GM19025 (cell line): Measurements from ENCODE around the gene AFF3.
"Not testable (repeated sequence)": the region's sequence is repeated elsewhere in the genome, so short reads cannot be mapped to it uniquely, and the experiment has no call there.

Source experiments
- ATAC-seq: cut with Tn5 transposase; IDR thresholded peaks from one replicate; pipeline ENCODE4 v1.9.1; 2021; ENCODE audit warnings: mild to moderate bottlenecking, low read depth, moderate library complexity; ENCODE audit not compliant: unreplicated experiment

AFF3 gene

GRCh38 chr2:99550368-99550767 is 592.0 kb downstream of the AFF3 start:
- no peak for ATAC-seq

DNA sequence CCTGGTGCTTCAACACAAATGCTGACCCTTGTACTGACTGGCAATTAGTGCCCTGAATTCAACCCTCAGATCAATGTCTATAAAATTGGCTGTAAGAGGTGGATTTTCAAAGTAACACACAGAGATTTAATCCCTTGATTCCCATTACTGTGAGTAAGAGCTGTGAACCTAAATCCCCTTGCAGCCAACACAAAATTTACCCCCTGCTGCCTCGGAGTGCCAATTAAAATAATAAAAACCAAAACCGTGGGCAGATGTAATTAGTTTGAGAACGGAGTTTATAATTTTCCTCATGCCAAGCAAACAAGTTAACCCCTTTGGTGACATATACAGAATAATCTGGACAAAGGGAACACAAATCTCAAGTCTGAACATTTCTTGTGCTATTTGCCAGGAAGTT is 596.8 kb downstream of the AFF3 start:
- ATAC-seq, result no peak

DNA sequence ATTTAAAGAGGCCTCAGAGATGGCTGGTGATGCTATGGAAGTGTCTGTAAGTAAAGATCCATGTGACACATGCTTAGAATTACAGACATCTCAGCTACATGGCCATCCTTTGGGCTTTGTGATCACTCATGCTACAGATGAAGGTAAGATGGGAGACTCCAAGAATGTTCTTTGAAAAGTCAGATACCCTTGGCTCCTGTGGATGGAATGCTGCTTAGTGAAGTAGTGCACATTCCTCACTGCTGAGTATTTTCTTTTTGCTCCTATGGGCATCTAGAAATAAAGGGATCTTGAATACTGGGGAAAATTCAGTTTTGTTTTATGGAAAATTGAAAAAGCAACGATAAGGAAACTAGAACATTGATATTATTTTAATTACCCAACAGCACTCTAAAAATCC is 597.3 kb downstream of the AFF3 start:
- no peak for ATAC-seq

DNA sequence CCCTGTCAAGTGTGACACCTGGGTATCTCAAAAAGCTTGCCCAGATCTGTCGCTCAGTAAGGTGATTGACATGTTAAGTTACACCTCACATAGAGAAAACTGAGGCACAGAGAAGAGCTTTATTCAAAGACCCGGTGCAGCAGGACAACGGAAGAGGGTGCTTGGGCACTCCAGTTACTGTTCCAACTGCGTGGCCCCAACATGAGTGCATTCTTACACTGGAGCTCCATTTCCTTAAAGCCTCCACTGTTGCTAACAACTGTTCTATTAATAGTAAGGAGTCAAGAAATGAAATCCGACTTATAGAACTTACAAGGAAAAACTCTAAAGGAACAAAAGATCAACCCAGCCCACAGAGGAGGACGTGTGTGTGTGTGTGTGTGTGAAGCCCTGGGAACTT is 597.8 kb downstream of the AFF3 start:
- no peak for ATAC-seq

DNA sequence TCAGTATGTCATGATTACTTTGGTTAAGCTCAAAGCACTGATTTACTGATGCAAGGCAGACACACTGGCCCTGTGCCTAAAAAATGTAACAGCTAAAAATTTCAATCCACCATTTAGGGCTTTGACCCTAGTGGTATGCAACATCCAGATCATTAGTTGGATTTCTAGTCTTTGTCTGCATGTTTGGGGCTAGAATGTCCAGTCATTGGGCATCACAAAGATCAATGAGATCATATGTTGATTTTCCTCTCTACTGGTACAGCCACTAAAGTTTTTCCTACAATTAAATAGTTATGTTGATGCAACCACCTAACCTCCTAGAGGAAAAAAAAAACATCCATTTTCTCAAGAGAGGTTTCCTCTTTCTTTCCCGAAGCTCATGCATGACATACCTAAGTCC is 599.1 kb downstream of the AFF3 start:
- no peak for ATAC-seq

DNA sequence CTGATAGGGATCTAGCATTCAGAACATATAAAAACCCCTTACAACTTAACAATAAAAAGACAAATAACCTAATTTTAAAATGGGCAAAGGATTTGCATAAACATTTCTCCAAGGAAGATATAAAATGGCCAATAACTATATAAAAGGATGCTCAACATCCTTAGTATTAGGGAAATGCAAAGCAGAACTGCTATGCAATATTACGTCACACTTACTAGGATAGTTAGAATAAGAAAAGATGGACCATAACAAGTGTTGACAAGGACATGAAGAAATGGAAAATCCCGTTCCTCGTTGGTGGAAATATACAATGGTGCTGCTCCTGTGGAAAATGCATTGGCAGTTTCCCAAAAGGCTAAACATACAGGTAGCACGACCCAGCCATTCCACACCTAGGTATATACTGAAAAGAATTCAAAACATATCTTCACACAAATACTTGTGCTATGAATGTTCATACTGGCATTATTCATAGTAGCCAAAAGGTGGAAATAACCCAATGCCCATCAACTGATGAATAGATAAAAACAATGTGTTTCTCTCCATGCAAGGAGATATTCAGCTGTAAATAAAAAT is 604.4 kb downstream of the AFF3 start:
- no peak for ATAC-seq

DNA sequence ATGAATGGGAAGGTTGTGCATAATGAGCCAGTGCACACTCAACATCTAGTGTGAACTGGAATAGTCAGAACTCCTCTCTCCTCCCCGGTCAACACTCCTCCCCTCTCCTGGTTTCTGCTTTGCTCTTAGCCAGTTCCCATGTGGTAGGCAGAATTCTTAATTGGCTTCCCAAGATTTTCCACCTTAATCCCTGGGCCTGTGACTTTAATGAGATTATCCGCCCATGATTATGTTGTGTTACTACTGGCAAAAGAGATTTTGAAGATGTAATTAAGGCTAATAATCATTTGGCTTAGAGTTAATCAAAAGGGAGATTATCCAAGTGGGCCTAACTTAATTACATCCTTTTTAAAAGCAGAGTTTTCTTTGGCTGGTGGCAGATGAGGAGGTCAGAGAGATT is 618.3 kb downstream of the AFF3 start:
- no peak for ATAC-seq

DNA sequence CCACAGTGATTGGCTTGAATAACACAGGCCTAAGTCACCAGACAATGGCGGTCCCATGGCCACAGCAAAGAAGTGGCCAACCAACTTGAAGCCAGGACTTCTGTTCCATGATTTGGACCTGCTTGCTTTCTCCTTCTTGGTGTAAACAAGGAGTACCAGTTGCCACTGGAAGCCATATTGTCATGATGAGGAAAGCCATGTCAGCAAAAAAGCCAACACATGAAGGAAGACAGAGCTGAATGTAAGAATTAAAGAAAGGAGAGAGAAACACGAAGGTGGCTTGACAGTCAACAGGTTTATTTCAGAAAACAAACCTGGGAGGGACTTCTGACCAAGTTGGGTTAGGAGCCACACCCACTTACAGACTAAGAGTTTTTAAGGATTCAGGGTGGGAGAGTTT is 620.2 kb downstream of the AFF3 start:
- no peak for ATAC-seq

- no peak for ATAC-seq
Observed at GRCh38 chr2:99520813-99521212, 621.6 kb downstream of the AFF3 start.

GRCh38 chr2:99520195-99520594 is 622.2 kb downstream of the AFF3 start:
- ATAC-seq, result no peak

GRCh38 chr2:99514357-99514756 is 628.0 kb downstream of the AFF3 start:
- ATAC-seq, result no peak

GRCh38 chr2:99512181-99512591 is 630.2 kb downstream of the AFF3 start:
- ATAC-seq, result no peak

DNA sequence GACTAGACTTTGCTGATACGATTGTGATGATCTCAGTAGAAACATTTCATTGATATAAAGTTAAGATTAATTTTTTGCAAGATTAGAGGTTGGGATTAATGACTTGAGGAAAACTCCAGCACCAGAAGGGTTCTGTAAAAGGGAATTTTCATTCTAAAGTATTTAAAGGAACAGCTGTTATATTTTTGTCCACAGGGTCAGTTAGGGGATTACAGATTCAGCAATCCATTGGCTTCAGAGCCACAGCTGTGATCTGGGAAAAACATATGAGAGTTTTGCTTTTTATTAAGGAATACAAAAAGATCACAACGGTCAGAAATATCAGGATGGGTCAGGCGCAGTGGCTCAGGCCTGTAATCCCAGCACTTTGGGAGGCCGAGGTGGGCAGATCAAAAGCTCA is 633.0 kb downstream of the AFF3 start:
- no peak for ATAC-seq

DNA sequence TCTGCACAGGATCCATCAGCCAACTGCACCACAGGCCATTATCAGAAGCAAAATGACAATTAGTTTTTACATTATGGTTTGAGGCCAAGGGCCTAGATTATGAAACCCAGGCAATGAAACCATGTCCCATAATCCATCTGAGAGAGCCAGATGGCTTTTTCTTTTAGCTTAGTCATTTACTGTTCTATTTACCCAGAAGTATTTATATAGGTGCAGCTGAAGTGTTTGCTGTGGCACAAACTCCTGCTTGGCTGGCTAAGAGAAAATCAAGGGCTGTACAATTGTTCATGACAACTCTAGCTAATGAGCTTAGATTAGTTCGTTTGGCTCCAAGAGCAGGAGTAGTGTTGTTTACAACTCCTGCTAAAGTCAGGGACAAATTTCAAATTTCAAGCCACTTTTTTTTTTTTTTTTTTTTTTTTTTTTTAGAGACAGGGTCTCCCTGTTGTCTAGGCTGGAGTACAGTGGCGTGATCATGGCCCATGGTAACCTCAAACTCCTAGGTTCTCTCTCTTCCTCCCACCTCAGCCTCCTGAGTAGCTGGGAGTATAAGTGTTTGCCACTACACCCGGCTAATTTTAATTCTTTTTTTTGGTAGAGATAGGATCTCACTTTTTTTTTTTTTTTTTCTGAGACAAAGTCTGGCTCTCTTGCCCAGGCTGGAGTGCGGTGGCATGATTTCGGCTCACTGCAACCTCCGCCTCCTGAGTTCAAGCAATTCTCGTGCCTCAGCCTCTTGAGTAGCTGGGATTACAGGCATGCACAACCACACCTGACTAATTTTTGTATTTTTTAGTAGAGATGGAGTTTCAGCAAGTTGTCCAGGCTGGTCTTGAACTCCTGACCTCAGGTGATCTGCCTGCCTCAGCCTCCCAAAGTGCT is 634.2 kb downstream of the AFF3 start:
- ATAC-seq, result no peak

- no peak for ATAC-seq
Observed at GRCh38 chr2:99504844-99505584, 637.4 kb downstream of the AFF3 start.

DNA sequence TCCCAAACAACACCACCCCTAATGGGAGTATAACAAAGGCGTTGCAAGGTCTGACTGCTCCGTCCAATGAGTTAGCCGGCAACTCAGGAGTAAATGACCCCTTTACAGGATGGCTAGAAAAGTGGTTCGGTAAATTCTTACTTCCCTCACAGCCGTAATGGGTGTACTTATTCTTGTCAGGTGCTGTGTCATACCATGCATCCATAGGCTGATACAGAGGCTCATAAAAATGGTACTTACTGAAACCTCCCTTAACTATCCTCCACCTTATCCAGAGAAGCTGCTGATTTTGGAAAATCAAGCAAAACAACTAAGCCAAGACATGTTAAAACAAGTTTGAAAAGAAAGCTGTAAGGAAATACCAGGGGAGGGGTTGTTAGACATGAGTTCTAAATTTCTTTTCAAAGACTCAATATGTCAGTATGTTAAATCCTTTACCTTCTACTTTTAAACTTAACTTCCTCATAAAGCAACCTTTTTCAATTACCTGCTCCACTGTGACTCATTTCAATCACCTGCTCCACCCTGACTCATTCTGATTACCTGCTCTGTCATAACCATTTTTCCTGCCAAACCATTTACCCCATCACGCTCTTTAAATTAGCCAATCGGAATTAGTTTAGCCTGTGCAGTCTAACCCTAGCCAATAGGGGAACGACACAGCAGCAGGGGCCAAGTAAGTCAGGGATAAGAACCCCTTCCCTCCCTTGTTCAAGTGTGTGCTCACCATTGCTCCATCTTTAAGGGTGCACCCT is 638.6 kb downstream of the AFF3 start:
- ATAC-seq, result not testable (repeated sequence)

GRCh38 chr2:99496021-99496420 is 646.4 kb downstream of the AFF3 start:
- ATAC-seq, result no peak
